Stimulated activated memory B cell treated with anti-CD40 and anti-IgM and Interleukin-4, amounts not matched to agents 10 μg/mL and 1 μg/mL and 100 μg/mL, for 72 hours (primary cell): ENCODE data around the gene ASRGL1.

ENCODE experiments used
- ATAC-seq: fragments of 150-1000 bp; cut with Tn5 transposase; 2 replicates; pipeline ENCODE4 v1.10.0; 2021
- H3K27ac Mint-ChIP-seq: one replicate; pipeline ENCODE4 v1.8.0; 2022; ENCODE audit warnings: mild to moderate bottlenecking, mixed read lengths
- H3K27me3 Mint-ChIP-seq: one replicate; pipeline ENCODE4 v1.8.0; 2022; ENCODE audit warnings: mixed read lengths
- H3K36me3 Mint-ChIP-seq: one replicate; pipeline ENCODE4 v1.8.0; 2022; ENCODE audit warnings: mixed read lengths
- H3K4me1 Mint-ChIP-seq: one replicate; pipeline ENCODE4 v1.8.0; 2022; ENCODE audit warnings: mixed read lengths
- H3K4me3 Mint-ChIP-seq: one replicate; pipeline ENCODE4 v1.8.0; 2022; ENCODE audit warnings: mild to moderate bottlenecking, moderate library complexity, mixed read lengths
- H3K9me3 Mint-ChIP-seq: one replicate; pipeline ENCODE4 v1.8.0; 2022; ENCODE audit warnings: mixed read lengths

Gene ASRGL1

DNA sequence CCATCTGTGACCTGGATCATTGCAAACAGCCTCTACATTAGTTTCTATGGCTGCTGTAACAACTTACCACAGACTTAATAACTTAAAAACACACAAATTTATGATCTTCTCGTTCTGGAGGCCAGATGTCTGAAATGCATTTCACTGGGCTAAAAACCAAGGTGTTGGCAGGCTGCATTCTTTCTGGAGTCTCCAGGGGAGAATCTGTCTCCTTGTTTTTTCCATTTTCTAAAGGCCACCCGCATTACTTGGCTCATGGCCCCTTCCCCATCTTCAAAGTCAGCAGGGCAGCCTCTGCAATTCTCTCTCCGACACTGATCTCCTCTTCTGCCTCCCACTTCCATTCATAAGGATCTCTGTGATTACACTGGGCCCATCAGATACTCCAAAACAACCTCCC, 93.2 kb downstream of the ASRGL1 start:
- Mint-ChIP-seq H3K27ac (peak overlapping the region; percentile 29), H3K9me3 (no peaks in the 10 kb centered on the region), H3K4me1 (peaks cover 59% of the 10 kb centered on the region), H3K4me3 (no peak overlapping the region), H3K27me3 (no peaks in the 10 kb centered on the region), H3K36me3 (no peaks in the 10 kb centered on the region)
- no peak for ATAC-seq

GRCh38 chr11:62431171-62431901, 94.1 kb downstream of the ASRGL1 start:
- Mint-ChIP-seq H3K4me1 (peaks cover 68% of the 10 kb centered on the region), H3K27ac (peak overlapping the region; percentile 29)

GRCh38 chr11:62432695-62433094, 95.4 kb downstream of the ASRGL1 start:
- H3K36me3 Mint-ChIP-seq = no peaks in the 10 kb centered on the region
- H3K9me3 Mint-ChIP-seq = no peaks in the 10 kb centered on the region
- H3K27ac Mint-ChIP-seq = peak overlapping the region; percentile 58
- no peak overlapping the region for H3K4me3 Mint-ChIP-seq
- no peaks in the 10 kb centered on the region for H3K27me3 Mint-ChIP-seq
- ATAC-seq = no peak
- H3K4me1 Mint-ChIP-seq = peaks cover 64% of the 10 kb centered on the region

More at GRCh38 chr11:62431171-62431901, 94.1 kb downstream of the ASRGL1 start:
- Mint-ChIP-seq H3K36me3 (no peaks in the 10 kb centered on the region), H3K27me3 (no peaks in the 10 kb centered on the region), H3K4me3 (no peak overlapping the region), H3K9me3 (no peaks in the 10 kb centered on the region)
- no peak for ATAC-seq

GRCh38 chr11:62433141-62433903, 96.1 kb downstream of the ASRGL1 start:
- Mint-ChIP-seq H3K27me3 (no peaks in the 10 kb centered on the region), H3K4me3 (no peak overlapping the region), H3K36me3 (no peaks in the 10 kb centered on the region), H3K27ac (peak overlapping the region; percentile 58), H3K9me3 (no peaks in the 10 kb centered on the region), H3K4me1 (peaks cover 59% of the 10 kb centered on the region)
- no peak for ATAC-seq

GRCh38 chr11:62433904-62434276, 96.6 kb downstream of the ASRGL1 start:
- no peaks in the 10 kb centered on the region for H3K36me3 Mint-ChIP-seq
- no peak overlapping the region for H3K27ac Mint-ChIP-seq
- no peaks in the 10 kb centered on the region for H3K27me3 Mint-ChIP-seq
- H3K9me3 Mint-ChIP-seq = no peaks in the 10 kb centered on the region
- H3K4me1 Mint-ChIP-seq = peaks cover 54% of the 10 kb centered on the region
- no peak for ATAC-seq
- no peak overlapping the region for H3K4me3 Mint-ChIP-seq

GRCh38 chr11:62435846-62436660, 98.8 kb downstream of the ASRGL1 start:
- Mint-ChIP-seq H3K27ac (peak overlapping the region; percentile 44), H3K4me1 (peaks cover 50% of the 10 kb centered on the region), H3K27me3 (no peaks in the 10 kb centered on the region), H3K9me3 (no peaks in the 10 kb centered on the region), H3K36me3 (no peaks in the 10 kb centered on the region), H3K4me3 (no peak overlapping the region)
- peak; percentile 77 for ATAC-seq

DNA sequence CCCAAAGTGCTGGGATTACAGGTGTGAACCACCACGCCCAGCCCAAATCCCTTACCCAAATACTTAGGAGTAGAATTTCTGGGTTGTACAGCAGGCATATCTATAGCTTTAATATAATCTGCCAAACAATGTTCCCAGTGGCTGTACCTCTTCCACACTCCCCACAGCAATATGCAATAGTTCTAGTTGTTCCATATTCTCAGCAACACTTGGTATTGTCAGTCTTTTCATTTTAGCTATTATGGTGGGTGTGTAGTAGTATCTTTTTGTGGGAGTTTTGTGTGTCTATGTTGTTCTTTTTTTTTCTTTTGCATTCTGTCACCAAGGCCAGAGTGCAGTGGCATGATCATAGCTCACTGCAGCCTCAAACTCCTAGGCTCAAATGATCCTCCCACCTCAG, 100.4 kb downstream of the ASRGL1 start:
- Mint-ChIP-seq H3K27me3 (no peaks in the 10 kb centered on the region), H3K36me3 (no peaks in the 10 kb centered on the region), H3K9me3 (no peaks in the 10 kb centered on the region), H3K4me1 (peaks cover 39% of the 10 kb centered on the region), H3K27ac (no peak overlapping the region), H3K4me3 (no peak overlapping the region)
- no peak for ATAC-seq

- H3K27me3 Mint-ChIP-seq = no peaks in the 10 kb centered on the region
- H3K9me3 Mint-ChIP-seq = no peaks in the 10 kb centered on the region
- ATAC-seq = no peak
- H3K4me1 Mint-ChIP-seq = peaks cover 37% of the 10 kb centered on the region
- H3K4me3 Mint-ChIP-seq = no peak overlapping the region
- H3K27ac Mint-ChIP-seq = no peak overlapping the region
- no peaks in the 10 kb centered on the region for H3K36me3 Mint-ChIP-seq
Observed at GRCh38 chr11:62438641-62439040, 101.4 kb downstream of the ASRGL1 start.

DNA sequence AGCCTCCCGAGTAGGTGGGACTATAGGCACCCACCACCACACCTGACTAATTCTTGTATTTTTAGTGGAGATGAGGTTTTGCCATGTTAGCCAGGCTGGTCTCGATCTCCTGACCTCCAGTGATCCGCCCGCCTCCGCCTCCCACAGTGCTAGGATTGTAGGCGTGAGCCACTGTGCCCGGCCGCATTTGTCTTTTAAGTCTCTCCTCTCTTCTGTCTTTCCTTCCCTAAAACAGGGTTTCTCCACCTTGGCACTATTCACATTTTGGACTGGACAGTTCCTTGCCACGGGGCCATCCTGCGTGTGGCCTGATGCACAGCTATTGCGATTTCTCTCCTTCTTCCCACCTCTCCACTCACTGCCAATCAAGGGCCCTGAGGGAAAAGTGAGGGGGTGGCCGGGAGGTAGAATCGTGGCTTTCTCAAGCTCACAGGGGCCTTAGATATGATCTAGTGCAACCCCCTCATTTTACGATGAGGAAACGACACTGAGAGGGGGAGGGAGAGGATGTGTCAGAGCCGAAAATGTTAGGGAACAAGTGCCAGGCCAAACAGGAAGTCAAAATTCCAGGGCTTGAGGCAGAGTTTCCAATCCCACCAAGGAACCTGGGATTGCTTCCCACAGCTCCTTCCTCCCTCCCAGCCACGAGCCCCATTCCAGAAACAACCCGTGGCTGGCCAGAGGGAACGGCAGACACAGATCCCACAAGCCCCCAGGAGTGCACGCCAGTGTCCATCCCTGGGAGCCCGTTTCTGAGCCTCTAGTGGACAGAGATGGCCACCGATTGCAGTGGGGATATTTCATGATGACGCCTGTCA, 102.7 kb downstream of the ASRGL1 start:
- no peaks in the 10 kb centered on the region for H3K36me3 Mint-ChIP-seq
- no peak for ATAC-seq
- H3K4me3 Mint-ChIP-seq = no peak overlapping the region
- no peaks in the 10 kb centered on the region for H3K27me3 Mint-ChIP-seq
- peak overlapping the region; percentile 37 for H3K27ac Mint-ChIP-seq
- H3K9me3 Mint-ChIP-seq = no peaks in the 10 kb centered on the region
- peaks cover 37% of the 10 kb centered on the region for H3K4me1 Mint-ChIP-seq
